OCI-LY3 (cell line): Measurements from ENCODE around the gene POU3F3.

Source experiments
- H2AFZ ChIP-seq: fragments of 200-600, 300-600 bp; shearing (Covaris generic); 2 replicates; pipeline ENCODE4 v1.6.0; 2014; ENCODE audit warnings: antibody characterized with exemption, low read depth, low read length
- H3K27ac ChIP-seq: fragments of 200-600, 300-600 bp; sonication (generic); 2 replicates; pipeline ENCODE4 v1.5.1; 2014; ENCODE audit warnings: mild to moderate bottlenecking, low read length, moderate library complexity, mixed read lengths
- H3K27me3 ChIP-seq: fragments of 200-600, 300-600 bp; sonication (generic); 2 replicates; pipeline ENCODE4 v1.6.1; 2014; ENCODE audit warnings: low read depth, low read length, mixed read lengths
- H3K36me3 ChIP-seq: fragments of 200-600, 300-600 bp; sonication (generic); replicated peaks from 2 replicates; pipeline ENCODE3; 2014; ENCODE audit warnings: low read depth, low read length, mixed read lengths
- H3K4me1 ChIP-seq: fragments of 300-600, 200-600 bp; sonication (generic); 2 replicates; pipeline ENCODE4 v1.6.1; 2014; ENCODE audit warnings: low read length, mixed read lengths
- H3K4me2 ChIP-seq: fragments of 200-600, 300-600 bp; sonication (generic); 2 replicates; pipeline ENCODE4 v1.6.1; 2014; ENCODE audit warnings: low read length, mixed read lengths
- H3K4me3 ChIP-seq: fragments of 300-600, 200-600 bp; sonication (generic); 2 replicates; pipeline ENCODE4 v1.5.1; 2014; ENCODE audit warnings: antibody characterized with exemption, mild to moderate bottlenecking, low read length, moderate library complexity
- H3K79me2 ChIP-seq: fragments of 300-600, 200-600 bp; shearing (Covaris generic); 2 replicates; pipeline ENCODE4 v1.6.1; 2014; ENCODE audit warnings: mild to moderate bottlenecking, low read length, mixed read lengths
- H3K9ac ChIP-seq: fragments of 300-600, 200-600 bp; shearing (Covaris generic); 2 replicates; pipeline ENCODE4 v1.6.0; 2014; ENCODE audit warnings: mild to moderate bottlenecking, low read length, moderate library complexity
- H3K9me3 ChIP-seq: fragments of 200-600, 300-600 bp; shearing (Covaris generic); 2 replicates; pipeline ENCODE4 v1.6.1; 2014; ENCODE audit warnings: low read length, mixed read lengths; ENCODE audit not compliant: insufficient read depth
- H4K20me1 ChIP-seq: fragments of 200-600, 300-600 bp; sonication (generic); 2 replicates; pipeline ENCODE4 v1.6.1; 2016; ENCODE audit warnings: low read length, mixed read lengths; ENCODE audit not compliant: insufficient read depth
- CTCF ChIP-seq: fragments of 200-600, 300-600 bp; sonication (generic); IDR thresholded peaks from 2 replicates; pipeline ENCODE4 v1.5.1; 2014; ENCODE audit warnings: antibody characterized with exemption, low read length, low read depth
- EZH2phosphoT487 ChIP-seq: fragments of 200-600 bp; shearing (Covaris generic); IDR thresholded peaks from 2 replicates; pipeline ENCODE4 v1.6.1; 2018; ENCODE audit warnings: antibody characterized with exemption, mixed run types, low read depth

The POU3F3 gene

GRCh38 chr2:104897515-104898184 lies 43.7 kb downstream of the POU3F3 start:
- H3K9ac ChIP-seq: no peak overlapping the region
- H3K27ac ChIP-seq: no peak overlapping the region
- no peak overlapping the region for H2AFZ ChIP-seq
- H3K36me3 ChIP-seq: no peaks in the 10 kb centered on the region
- H3K4me2 ChIP-seq: no peak overlapping the region
- H3K79me2 ChIP-seq: no peaks in the 10 kb centered on the region
- no peaks in the 10 kb centered on the region for H3K9me3 ChIP-seq
- H3K27me3 ChIP-seq: 0 out of 2 replicates have a peak, but pooled peaks cover 3% of the 10 kb centered on the region
- no peaks in the 10 kb centered on the region for H3K4me1 ChIP-seq
- H3K4me3 ChIP-seq: no peak overlapping the region
- no peaks in the 10 kb centered on the region for H4K20me1 ChIP-seq
- no peak for TF ChIP-seq CTCF
- TF ChIP-seq EZH2phosphoT487: no peak

GRCh38 chr2:104900608-104901007 lies 46.7 kb downstream of the POU3F3 start:
- H3K36me3 ChIP-seq: no peaks in the 10 kb centered on the region
- H4K20me1 ChIP-seq: no peaks in the 10 kb centered on the region
- H3K79me2 ChIP-seq: no peaks in the 10 kb centered on the region
- no peak overlapping the region for H3K4me2 ChIP-seq
- TF ChIP-seq CTCF (no peak), EZH2phosphoT487 (no peak)
- H3K9ac ChIP-seq: no peak overlapping the region
- H3K27me3 ChIP-seq: 0 out of 2 replicates have a peak, but pooled peaks cover 9% of the 10 kb centered on the region
- no peaks in the 10 kb centered on the region for H3K4me1 ChIP-seq
- no peaks in the 10 kb centered on the region for H3K9me3 ChIP-seq
- H2AFZ ChIP-seq: no peak overlapping the region
- H3K27ac ChIP-seq: no peak overlapping the region
- H3K4me3 ChIP-seq: no peak overlapping the region

- Histone ChIP-seq H3K9ac (no peak overlapping the region), H3K9me3 (no peaks in the 10 kb centered on the region), H2AFZ (no peak overlapping the region), H3K36me3 (no peaks in the 10 kb centered on the region), H4K20me1 (no peaks in the 10 kb centered on the region), H3K79me2 (no peaks in the 10 kb centered on the region), H3K4me2 (no peak overlapping the region), H3K27ac (no peak overlapping the region), H3K4me3 (no peak overlapping the region), H3K27me3 (0 out of 2 replicates have a peak, but pooled peaks cover 7% of the 10 kb centered on the region), H3K4me1 (no peaks in the 10 kb centered on the region)
- TF ChIP-seq CTCF: no peak
- TF ChIP-seq EZH2phosphoT487: no peak
Measured at GRCh38 chr2:104901037-104901881, 47.3 kb downstream of the POU3F3 start.

- Histone ChIP-seq H3K9ac (no peak overlapping the region), H3K36me3 (no peaks in the 10 kb centered on the region), H3K27me3 (peaks cover 14% of the 10 kb centered on the region; the same call in 1 of the 2 replicates), H3K4me3 (no peak overlapping the region), H3K9me3 (no peaks in the 10 kb centered on the region), H3K4me2 (no peak overlapping the region), H3K79me2 (no peaks in the 10 kb centered on the region), H2AFZ (no peak overlapping the region), H3K27ac (no peak overlapping the region), H4K20me1 (no peaks in the 10 kb centered on the region), H3K4me1 (no peaks in the 10 kb centered on the region)
- TF ChIP-seq CTCF (no peak), EZH2phosphoT487 (no peak)
Measured at GRCh38 chr2:104902317-104902716, 48.4 kb downstream of the POU3F3 start.
